SU-DHL-6 (cell line): ENCODE results near the gene ABCF1.

ENCODE experiments used
- H2AFZ ChIP-seq: fragments of 200-600 bp; sonication (generic); 2 replicates; pipeline ENCODE4 v1.6.1; 2014; ENCODE audit warnings: low read depth, mild to moderate bottlenecking, moderate library complexity, mixed read lengths, antibody characterized with exemption, low read length; ENCODE audit not compliant: severe bottlenecking
- H3F3A ChIP-seq: fragments of 200-600 bp; shearing (Covaris generic); 2 replicates; pipeline ENCODE4 v1.6.0; 2016; ENCODE audit warnings: antibody characterized with exemption, mild to moderate bottlenecking; ENCODE audit not compliant: insufficient read depth
- H3K27ac ChIP-seq: fragments of 200-600 bp; sonication (generic); 2 replicates; pipeline ENCODE4 v1.5.1; 2016; ENCODE audit warnings: low read depth, mild to moderate bottlenecking, low read length, moderate library complexity, mixed read lengths
- H3K27me3 ChIP-seq: fragments of 200-600 bp; sonication (generic), shearing (Covaris generic); 2 replicates; pipeline ENCODE4 v1.6.0; 2014; ENCODE audit warnings: mild to moderate bottlenecking, low read length
- H3K36me3 ChIP-seq: fragments of 200-600 bp; sonication (generic); 2 replicates; pipeline ENCODE4 v1.6.1; 2014; ENCODE audit warnings: mild to moderate bottlenecking, low read length, mixed read lengths
- H3K4me2 ChIP-seq: fragments of 300-600, 200-600 bp; shearing (Covaris generic), sonication (generic); 2 replicates; pipeline ENCODE4 v1.6.0; 2014; ENCODE audit warnings: low read length, low read depth, mild to moderate bottlenecking; ENCODE audit not compliant: poor library complexity, severe bottlenecking
- H3K4me3 ChIP-seq: fragments of 200-600 bp; sonication (generic); 2 replicates; pipeline ENCODE4 v1.5.1; 2014; ENCODE audit warnings: antibody characterized with exemption, low read length, mild to moderate bottlenecking, mixed read lengths; ENCODE audit not compliant: insufficient read depth, poor library complexity, severe bottlenecking
- H3K79me2 ChIP-seq: fragments of 200-600 bp; sonication (generic); 2 replicates; pipeline ENCODE4 v1.6.1; 2014; ENCODE audit warnings: mild to moderate bottlenecking, low read length, moderate library complexity; ENCODE audit not compliant: insufficient read depth
- H3K9ac ChIP-seq: fragments of 200-600 bp; sonication (generic); 2 replicates; pipeline ENCODE4 v1.7.0; 2014; ENCODE audit warnings: mild to moderate bottlenecking, low read length
- H3K9me2 ChIP-seq: fragments of 200-600 bp; sonication (generic); replicated peaks from 2 replicates; pipeline ENCODE4 v1.6.1; 2014; ENCODE audit warnings: low read length; ENCODE audit not compliant: insufficient read depth
- H3K9me3 ChIP-seq: fragments of 200-600 bp; sonication (generic); 2 replicates; pipeline ENCODE4 v1.6.1; 2014; ENCODE audit warnings: low read length, mixed read lengths; ENCODE audit not compliant: insufficient read depth
- H4K20me1 ChIP-seq: fragments of 200-600 bp; sonication (generic); 2 replicates; pipeline ENCODE4 v1.6.1; 2014; ENCODE audit warnings: low read depth, mild to moderate bottlenecking, antibody characterized with exemption, low read length, moderate library complexity, mixed read lengths
- EZH2phosphoT487 ChIP-seq: fragments of 200-600 bp; sonication (generic), shearing (Covaris generic); conservative IDR thresholded peaks from 2 replicates; pipeline ENCODE4 v1.6.1; 2018; ENCODE audit warnings: mild to moderate bottlenecking, antibody characterized with exemption, low read length, moderate library complexity, mixed read lengths
- TF ChIP-seq, protein P1 (sequence below): fragments of 200-600 bp; sonication (generic); IDR thresholded peaks from one replicate; pipeline ENCODE4 v1.5.1; 2017; ENCODE audit warnings: antibody characterized with exemption, mild to moderate bottlenecking, low read length, moderate library complexity; ENCODE audit not compliant: insufficient read depth, poor library complexity, severe bottlenecking

The ABCF1 gene

DNA sequence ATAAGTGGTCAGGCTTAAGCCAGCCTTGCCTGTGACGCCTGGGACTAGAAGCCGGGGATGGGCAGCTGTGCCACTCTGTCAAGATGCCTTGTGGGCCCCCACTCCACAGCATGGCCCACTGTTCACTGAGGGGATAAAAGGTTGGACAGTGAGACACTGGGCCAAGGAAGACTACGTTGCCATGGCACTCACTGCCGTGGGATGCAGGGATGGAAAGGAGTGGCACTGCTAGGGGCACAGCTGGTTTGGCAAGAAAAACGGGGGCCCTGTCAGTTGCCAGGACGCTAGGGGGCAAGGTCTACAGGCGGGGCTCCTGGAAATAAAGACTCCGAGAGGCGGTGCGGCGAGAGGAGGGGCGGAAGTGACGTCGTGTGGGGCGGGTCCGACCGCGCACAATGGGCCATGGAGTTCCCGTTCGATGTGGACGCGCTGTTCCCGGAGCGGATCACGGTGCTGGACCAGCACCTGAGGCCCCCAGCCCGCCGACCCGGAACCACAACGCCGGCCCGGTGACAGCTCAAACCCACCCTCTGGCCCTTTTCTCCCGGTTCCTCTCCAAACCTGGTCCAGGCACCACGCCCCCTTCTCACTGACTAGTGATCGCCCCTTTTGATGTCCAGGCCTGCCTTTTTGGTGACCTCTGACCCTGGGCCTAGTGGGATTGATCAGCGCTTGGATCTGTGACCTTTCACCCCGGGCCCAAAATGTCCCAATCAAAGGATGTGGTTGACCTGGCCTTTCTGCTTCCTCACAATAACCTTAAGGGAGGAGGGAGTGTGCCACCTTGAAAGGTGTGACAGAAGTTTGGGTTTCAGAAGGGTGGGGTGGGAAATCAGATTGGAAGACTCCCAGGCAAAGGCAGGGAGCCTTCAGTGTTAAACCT lies 55.5 kb downstream of the ABCF1 start, which contains the start of gene ATAT1:
Gene ATAT1, plus strand, starts transcription at position 391 of the 883 bp plus-strand sequence.
- H3K9me2 ChIP-seq = no peaks in the 10 kb centered on the region
- H2AFZ ChIP-seq = peak within 1 kb of the TSS; percentile 17
- no peaks in the 10 kb centered on the region for H3K27me3 ChIP-seq
- H3K79me2 ChIP-seq = no peaks in the 10 kb centered on the region
- H3K9me3 ChIP-seq = no peaks in the 10 kb centered on the region
- TF ChIP-seq, protein P1, sequence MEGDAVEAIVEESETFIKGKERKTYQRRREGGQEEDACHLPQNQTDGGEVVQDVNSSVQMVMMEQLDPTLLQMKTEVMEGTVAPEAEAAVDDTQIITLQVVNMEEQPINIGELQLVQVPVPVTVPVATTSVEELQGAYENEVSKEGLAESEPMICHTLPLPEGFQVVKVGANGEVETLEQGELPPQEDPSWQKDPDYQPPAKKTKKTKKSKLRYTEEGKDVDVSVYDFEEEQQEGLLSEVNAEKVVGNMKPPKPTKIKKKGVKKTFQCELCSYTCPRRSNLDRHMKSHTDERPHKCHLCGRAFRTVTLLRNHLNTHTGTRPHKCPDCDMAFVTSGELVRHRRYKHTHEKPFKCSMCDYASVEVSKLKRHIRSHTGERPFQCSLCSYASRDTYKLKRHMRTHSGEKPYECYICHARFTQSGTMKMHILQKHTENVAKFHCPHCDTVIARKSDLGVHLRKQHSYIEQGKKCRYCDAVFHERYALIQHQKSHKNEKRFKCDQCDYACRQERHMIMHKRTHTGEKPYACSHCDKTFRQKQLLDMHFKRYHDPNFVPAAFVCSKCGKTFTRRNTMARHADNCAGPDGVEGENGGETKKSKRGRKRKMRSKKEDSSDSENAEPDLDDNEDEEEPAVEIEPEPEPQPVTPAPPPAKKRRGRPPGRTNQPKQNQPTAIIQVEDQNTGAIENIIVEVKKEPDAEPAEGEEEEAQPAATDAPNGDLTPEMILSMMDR = peak; percentile 72
- TF ChIP-seq EZH2phosphoT487 = no peak
- H3K9ac ChIP-seq = peak within 1 kb of the TSS; percentile 64
- peaks cover 20% of the 10 kb centered on the region; the same call in 1 of the 2 replicates for H3K36me3 ChIP-seq
- peaks cover 30% of the 10 kb centered on the region for H3F3A ChIP-seq
- no peaks in the 10 kb centered on the region for H4K20me1 ChIP-seq
- H3K4me2 ChIP-seq = peak within 1 kb of the TSS; percentile 60
- H3K4me3 ChIP-seq = peak within 1 kb of the TSS; percentile 70
- peak within 1 kb of the TSS; percentile 11; the same call in 1 of the 2 replicates for H3K27ac ChIP-seq

DNA sequence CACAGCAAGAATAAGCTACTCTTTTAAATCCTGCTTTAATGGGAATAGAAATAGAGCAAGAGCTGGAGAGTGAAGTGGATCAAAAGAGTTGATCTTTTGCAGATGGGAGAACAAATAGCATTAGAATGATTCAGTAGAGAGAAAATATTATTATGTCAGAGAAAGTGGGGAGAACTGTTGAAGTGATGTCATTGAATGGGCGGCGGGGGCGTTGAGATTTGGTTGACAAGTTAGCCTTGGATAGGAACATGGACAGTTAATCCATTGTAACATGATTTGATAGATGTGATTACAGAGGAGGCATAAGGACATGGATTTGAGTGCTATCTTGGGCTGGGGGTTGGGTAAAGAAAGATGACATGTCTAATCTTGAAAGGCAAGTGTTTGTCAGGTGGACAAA lies 64.6 kb downstream of the ABCF1 start:
- Histone ChIP-seq H3K36me3 (no peaks in the 10 kb centered on the region), H3K27me3 (no peaks in the 10 kb centered on the region), H2AFZ (no peak overlapping the region), H3K9me3 (no peaks in the 10 kb centered on the region), H3K79me2 (no peaks in the 10 kb centered on the region), H3K9me2 (no peaks in the 10 kb centered on the region), H3F3A (no peaks in the 10 kb centered on the region), H3K4me2 (no peak overlapping the region), H3K27ac (no peak overlapping the region), H4K20me1 (no peaks in the 10 kb centered on the region), H3K9ac (no peak overlapping the region), H3K4me3 (no peak overlapping the region)
- TF ChIP-seq, protein P1 = no peak
- no peak for TF ChIP-seq EZH2phosphoT487

DNA sequence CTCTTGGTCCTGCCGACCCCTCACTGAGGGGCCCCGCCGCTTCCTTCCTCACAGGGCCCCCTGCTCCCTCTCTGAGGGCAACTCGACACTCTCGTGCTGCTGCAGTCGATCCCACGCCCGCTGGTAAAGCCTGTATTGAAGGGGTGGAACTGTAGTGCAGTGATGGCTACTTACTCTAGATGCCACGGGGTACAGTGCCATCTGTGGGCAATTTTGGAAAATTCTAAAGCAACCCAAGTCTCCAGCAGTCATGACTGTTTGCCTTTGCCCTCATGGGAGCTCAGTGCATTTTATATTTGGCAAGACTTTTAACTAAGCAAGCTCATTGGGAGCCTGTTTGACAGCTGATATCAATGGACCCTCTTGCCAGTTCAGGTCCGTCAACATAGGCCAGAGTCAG lies 69.2 kb downstream of the ABCF1 start:
- H3F3A ChIP-seq = no peaks in the 10 kb centered on the region
- H3K4me3 ChIP-seq = no peak overlapping the region
- no peaks in the 10 kb centered on the region for H3K36me3 ChIP-seq
- H3K79me2 ChIP-seq = no peaks in the 10 kb centered on the region; the same call in 1 of the 2 replicates
- H3K27ac ChIP-seq = no peak overlapping the region
- no peaks in the 10 kb centered on the region for H3K9me2 ChIP-seq
- no peaks in the 10 kb centered on the region for H3K27me3 ChIP-seq
- no peak overlapping the region for H2AFZ ChIP-seq
- H3K9me3 ChIP-seq = no peaks in the 10 kb centered on the region
- H3K9ac ChIP-seq = no peak overlapping the region
- TF ChIP-seq, protein P1 = no peak
- no peak for TF ChIP-seq EZH2phosphoT487
- no peaks in the 10 kb centered on the region for H4K20me1 ChIP-seq
- no peak overlapping the region for H3K4me2 ChIP-seq
